HG02884 (cell line): ENCODE measurements around the gene MARCHF6.
A peak's percentile ranks its signal among the peaks of the same experiment; 100 is the strongest.

Source experiments
- ATAC-seq: cut with Tn5 transposase; IDR thresholded peaks from one replicate; pipeline ENCODE4 v1.9.1; 2021; ENCODE audit warnings: mild to moderate bottlenecking, moderate library complexity; ENCODE audit not compliant: unreplicated experiment

Gene MARCHF6, protein sequence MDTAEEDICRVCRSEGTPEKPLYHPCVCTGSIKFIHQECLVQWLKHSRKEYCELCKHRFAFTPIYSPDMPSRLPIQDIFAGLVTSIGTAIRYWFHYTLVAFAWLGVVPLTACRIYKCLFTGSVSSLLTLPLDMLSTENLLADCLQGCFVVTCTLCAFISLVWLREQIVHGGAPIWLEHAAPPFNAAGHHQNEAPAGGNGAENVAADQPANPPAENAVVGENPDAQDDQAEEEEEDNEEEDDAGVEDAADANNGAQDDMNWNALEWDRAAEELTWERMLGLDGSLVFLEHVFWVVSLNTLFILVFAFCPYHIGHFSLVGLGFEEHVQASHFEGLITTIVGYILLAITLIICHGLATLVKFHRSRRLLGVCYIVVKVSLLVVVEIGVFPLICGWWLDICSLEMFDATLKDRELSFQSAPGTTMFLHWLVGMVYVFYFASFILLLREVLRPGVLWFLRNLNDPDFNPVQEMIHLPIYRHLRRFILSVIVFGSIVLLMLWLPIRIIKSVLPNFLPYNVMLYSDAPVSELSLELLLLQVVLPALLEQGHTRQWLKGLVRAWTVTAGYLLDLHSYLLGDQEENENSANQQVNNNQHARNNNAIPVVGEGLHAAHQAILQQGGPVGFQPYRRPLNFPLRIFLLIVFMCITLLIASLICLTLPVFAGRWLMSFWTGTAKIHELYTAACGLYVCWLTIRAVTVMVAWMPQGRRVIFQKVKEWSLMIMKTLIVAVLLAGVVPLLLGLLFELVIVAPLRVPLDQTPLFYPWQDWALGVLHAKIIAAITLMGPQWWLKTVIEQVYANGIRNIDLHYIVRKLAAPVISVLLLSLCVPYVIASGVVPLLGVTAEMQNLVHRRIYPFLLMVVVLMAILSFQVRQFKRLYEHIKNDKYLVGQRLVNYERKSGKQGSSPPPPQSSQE

GRCh38 chr5:10353241-10354047, at the start of gene MARCHF6:
Gene MARCHF6, plus strand, starts transcription at chr5:10353695. Its CDS starts 204 bp downstream, at chr5:10353899.
- ATAC-seq: peak; percentile 76

DNA sequence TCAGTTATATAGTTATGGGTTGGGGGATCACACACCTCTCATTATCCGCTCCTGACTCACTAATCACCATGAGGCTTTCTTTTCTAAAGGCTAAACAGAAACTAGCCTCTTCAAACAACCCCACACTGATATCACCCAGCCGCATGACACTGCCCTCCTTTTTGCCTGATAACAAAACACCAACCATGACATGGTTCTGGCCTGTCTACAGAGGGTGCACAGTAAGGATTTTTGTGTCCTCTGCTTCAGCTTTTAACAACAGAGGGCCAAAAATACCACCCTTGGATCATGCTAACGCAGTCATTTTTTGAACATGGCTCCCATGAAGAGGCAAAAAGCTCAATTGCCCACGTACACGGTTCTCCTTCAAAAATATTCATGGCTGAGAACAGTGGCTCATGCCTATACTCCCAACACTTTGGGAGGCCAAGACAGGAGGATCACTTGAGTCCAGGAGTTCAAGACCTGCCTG, 49.8 kb upstream of the MARCHF6 start:
- ATAC-seq: no peak

DNA sequence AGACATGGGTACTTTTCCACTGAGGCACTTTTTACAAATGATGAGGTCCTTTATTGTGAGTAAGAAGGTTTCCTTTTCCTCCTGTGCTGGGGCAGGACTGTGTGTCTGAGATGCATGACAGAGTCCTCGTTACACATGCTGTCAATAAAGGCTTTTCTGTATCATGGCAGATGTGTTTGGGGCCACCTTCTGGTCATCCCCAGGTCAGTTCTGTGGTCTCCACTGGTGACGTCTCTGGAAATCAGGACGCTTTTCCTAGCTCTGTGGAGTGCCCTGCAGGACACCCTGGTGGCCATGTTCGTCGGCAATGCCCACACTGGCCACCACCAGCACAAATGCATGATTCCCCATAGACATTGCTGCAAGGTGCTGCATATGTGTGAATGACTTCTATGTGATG, 48.6 kb upstream of the MARCHF6 start:
- no peak for ATAC-seq

- ATAC-seq: no peak
Measured at GRCh38 chr5:10306114-10306513, 47.4 kb upstream of the MARCHF6 start.

DNA sequence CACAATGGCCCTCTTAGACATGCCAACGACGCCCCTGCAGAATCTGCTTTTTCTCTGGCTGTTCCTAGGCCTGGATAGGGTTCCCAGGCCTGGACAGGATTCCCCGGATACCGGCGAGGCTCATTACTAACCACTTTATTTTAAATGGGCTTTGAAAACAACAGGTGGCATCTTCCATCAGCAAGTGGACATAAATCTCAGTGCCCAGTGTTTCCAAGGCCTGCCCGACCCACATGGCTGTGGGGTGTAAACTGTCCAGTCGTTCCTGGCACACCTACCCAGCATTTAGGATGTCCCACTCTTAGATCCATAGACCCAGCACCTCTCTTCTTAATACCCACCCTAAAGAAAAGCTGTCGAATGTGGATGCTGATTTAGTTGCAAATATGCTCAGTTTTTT, 46.7 kb upstream of the MARCHF6 start:
- no peak for ATAC-seq

DNA sequence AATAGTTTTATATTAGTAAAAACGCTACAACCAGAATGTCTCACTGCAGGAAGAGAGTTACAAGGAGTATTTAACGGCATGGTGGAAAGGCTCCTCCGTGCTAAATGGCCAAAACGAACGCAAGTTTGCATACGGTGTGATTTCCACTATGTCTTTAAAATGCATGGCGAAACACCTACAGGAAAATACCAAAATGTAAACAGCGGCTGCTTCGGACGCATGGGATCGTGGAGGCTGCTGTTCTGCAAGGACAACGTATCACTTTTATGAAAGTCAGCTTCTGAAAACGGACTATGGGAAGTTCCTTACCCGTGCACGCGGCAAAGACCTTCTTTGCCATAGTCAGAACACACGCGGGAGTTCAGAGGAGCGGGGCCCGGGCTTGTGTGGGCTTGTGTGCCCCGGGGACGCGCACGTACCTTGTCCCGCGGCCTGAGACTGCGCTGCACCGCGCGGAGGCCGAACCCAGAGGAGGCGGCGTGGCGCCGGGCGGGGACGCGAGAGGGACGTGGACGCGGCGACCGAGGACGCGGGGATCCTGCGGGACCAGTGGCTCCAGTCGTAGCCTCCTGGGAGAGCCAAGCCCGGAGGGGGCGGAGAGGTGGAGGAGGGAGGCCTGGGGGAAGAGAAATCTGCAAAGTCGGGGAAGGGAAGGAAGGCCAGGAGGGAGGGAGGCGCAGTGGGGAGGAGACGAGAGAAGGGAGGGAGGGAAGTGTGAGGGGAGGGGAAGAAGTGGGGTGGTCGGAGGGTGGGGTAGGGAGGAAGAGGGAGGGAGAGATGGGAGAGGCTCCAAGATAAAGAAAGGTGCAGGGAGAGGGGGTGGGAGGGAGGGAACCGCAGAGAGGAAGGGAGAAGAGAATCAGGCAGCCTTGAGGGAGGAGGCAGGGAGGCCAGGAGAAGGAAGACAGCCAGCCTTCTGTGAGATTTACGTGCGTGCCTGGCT, 46.0 kb upstream of the MARCHF6 start, which contains the start of gene CMBL:
CMBL (minus strand) TSS at position 697 of the 943 bp plus-strand sequence. CDS start 17,140 bp downstream, outside the sequence.
- ATAC-seq: peak; percentile 74

GRCh38 chr5:10308844-10309243, 44.7 kb upstream of the MARCHF6 start:
- no peak for ATAC-seq

- no peak for ATAC-seq
Measured at GRCh38 chr5:10310066-10310779, 43.3 kb upstream of the MARCHF6 start.

GRCh38 chr5:10310835-10311570, 42.5 kb upstream of the MARCHF6 start:
- ATAC-seq: peak; percentile 66

GRCh38 chr5:10311595-10312425, 41.7 kb upstream of the MARCHF6 start:
- no peak for ATAC-seq

DNA sequence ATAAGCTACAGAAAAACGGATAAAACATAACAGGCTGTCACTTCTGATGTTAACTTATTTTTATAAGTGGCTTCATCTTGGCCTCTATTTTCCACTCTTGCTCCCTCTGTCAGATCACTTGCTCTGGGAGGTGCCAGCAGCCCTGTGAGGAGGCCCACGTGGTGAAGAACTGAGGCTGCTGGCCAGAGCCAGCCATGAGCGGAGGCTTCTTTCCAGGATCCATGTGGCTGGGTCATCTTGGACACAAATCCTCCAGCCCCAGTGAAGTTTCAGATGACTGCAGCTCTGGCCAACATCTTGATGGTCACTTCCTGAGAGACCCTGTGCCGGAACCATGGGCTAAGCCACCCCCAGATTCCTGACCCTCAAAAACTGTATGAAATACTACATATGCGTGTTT, 38.3 kb upstream of the MARCHF6 start:
- ATAC-seq: no peak

DNA sequence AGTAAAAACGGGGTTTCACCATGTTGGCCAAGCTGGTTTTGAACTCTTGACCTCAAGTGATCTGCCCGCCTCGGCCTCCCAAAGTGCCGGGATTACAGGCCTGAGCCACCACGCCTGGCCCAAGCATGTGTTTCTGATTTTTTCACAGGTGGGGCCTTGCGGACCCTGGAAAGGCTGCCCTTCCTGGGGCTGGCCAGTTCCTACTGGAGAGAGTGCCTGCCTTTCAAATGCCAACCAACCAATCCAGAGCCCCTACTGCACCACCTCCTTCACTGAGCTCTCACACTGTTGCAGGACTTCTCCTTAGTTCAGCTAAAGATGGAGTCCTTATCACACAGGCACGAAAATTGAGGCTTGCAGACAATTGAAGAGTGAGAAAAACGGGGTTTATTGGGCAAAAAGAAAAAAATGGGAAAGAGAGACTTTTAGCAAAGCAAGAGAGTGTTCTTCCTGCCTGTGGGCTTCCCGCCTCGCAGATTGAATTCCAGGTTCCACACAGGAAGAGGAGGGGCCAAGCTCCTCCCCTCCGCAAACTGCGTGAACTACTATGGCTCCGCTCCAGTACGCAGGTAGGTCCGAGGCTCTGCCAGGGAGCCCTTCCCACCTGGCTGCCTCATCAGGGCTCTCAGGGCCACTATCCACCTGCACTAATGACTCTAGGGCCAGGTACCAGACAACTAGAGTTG, 37.5 kb upstream of the MARCHF6 start:
- ATAC-seq: no peak

GRCh38 chr5:10317825-10318682, 35.4 kb upstream of the MARCHF6 start:
- peak; percentile 61 for ATAC-seq

- no peak for ATAC-seq
Measured at GRCh38 chr5:10319202-10319851, 34.2 kb upstream of the MARCHF6 start.

DNA sequence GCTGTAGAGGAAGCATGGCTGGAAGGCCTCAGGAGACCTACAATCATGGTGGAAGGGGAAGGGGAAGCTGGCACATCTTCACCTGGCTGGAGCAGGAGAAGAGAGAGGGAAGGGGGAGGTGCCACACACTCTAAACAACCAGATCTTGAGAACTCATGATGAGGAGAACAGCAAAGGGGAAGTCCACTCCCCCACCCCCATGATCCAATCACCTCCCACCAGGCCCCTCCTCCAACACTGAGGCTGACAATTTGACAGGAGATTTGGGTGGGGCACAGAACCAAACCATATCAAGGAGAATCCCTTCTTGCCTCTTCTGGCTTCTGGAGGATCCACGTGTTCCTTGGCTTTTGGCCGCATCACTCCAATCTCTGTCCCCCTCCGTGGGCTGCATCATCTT, 32.7 kb upstream of the MARCHF6 start:
- no peak for ATAC-seq
